H1 (cell line): Measurements from ENCODE around the gene TMCC1.

ENCODE experiments used
- CBX5 ChIP-seq: fragments of 300-800, 300-1000 bp; sonication (generic); IDR thresholded peaks from 2 replicates; pipeline ENCODE4 v1.7.1; 2016; ENCODE audit warnings: antibody characterized with exemption, low read length, low read depth
- E2F6 ChIP-seq: IDR thresholded peaks from 2 replicates; pipeline ENCODE4 v1.6.1; 2012; ENCODE audit warnings: inconsistent platforms
- EP300 ChIP-seq, 2 experiments: IDR thresholded peaks; 1 replicate in 1 of 2; 2 replicates in 1 of 2; pipeline ENCODE4 v1.6.1; 2011 to 2012; ENCODE audit warnings: low read depth in 2 of 2, low read length in 2 of 2, mild to moderate bottlenecking in 2 of 2, borderline replicate concordance in 1 of 2, inconsistent platforms in 1 of 2, moderate library complexity in 1 of 2
- MAFK ChIP-seq: IDR thresholded peaks from 2 replicates; pipeline ENCODE4 v1.6.1; 2012; ENCODE audit warnings: low read depth, mild to moderate bottlenecking, improper control_type of control experiment, low read length
- NANOG ChIP-seq: IDR thresholded peaks from 2 replicates; pipeline ENCODE4 v1.6.1; 2011; ENCODE audit warnings: low read length, low read depth, mild to moderate bottlenecking, inconsistent platforms; ENCODE audit not compliant: insufficient read depth, poor library complexity, severe bottlenecking
- POLR2A ChIP-seq, 2 experiments: IDR thresholded peaks; 1 replicate in 1 of 2; 2 replicates in 1 of 2; pipeline ENCODE4 v1.6.1; 2011; ENCODE audit warnings: low read depth in 2 of 2, low read length in 2 of 2, mild to moderate bottlenecking in 2 of 2; ENCODE audit errors: control extremely low read depth in 1 of 2
- POLR2AphosphoS5 ChIP-seq: IDR thresholded peaks from 2 replicates; pipeline ENCODE4 v1.6.1; 2011; ENCODE audit warnings: low read depth, low read length
- POU5F1 ChIP-seq: IDR thresholded peaks from 2 replicates; pipeline ENCODE4 v1.6.1; 2011; ENCODE audit warnings: low read depth, mild to moderate bottlenecking, low read length, moderate library complexity
- TF ChIP-seq, protein P1 (sequence below), 3 experiments: IDR thresholded peaks; 1 replicate in 2 of 3; 2 replicates in 1 of 3; pipeline versions ENCODE4 v1.5.1 to v1.6.1; 2011; ENCODE audit warnings: low read length in 3 of 3, mild to moderate bottlenecking in 3 of 3, inconsistent platforms in 2 of 3, low read depth in 1 of 3, moderate library complexity in 1 of 3; ENCODE audit not compliant: insufficient read depth in 1 of 3; ENCODE audit errors: control extremely low read depth in 1 of 3

- TF ChIP-seq POLR2AphosphoS5 (no peak), MAFK (no peak), CBX5 (no peak), E2F6 (no peak), EP300 (IDR thresholded peaks at IDR 0.05; ENCODE audit: borderline replicate concordance in 1 of 2, low read depth in 2 of 2, low read length in 2 of 2) (no peak), POLR2A (IDR thresholded peaks at IDR 0.05; ENCODE audit: control extremely low read depth in 1 of 2, low read depth in 2 of 2, low read length in 2 of 2) (no peak), POU5F1 (no peak), NANOG (no peak)
- TF ChIP-seq, protein P1, sequence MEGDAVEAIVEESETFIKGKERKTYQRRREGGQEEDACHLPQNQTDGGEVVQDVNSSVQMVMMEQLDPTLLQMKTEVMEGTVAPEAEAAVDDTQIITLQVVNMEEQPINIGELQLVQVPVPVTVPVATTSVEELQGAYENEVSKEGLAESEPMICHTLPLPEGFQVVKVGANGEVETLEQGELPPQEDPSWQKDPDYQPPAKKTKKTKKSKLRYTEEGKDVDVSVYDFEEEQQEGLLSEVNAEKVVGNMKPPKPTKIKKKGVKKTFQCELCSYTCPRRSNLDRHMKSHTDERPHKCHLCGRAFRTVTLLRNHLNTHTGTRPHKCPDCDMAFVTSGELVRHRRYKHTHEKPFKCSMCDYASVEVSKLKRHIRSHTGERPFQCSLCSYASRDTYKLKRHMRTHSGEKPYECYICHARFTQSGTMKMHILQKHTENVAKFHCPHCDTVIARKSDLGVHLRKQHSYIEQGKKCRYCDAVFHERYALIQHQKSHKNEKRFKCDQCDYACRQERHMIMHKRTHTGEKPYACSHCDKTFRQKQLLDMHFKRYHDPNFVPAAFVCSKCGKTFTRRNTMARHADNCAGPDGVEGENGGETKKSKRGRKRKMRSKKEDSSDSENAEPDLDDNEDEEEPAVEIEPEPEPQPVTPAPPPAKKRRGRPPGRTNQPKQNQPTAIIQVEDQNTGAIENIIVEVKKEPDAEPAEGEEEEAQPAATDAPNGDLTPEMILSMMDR (IDR thresholded peaks at IDR 0.05; ENCODE audit: control extremely low read depth in 1 of 3, insufficient read depth in 1 of 3, low read depth in 1 of 3, low read length in 3 of 3) = no peak
Observed at GRCh38 chr3:129687586-129688125, 205.9 kb downstream of the TMCC1 start.
